ENCODE results near the gene UBE2N.

UBE2N gene

GRCh38 chr12:93376436-93377251 is 65.1 kb downstream of the UBE2N start:
- Histone ChIP-seq H3K27ac (replicated peaks) (no peak overlapping the region), H3K4me3 (replicated peaks; ENCODE audit: insufficient read depth, low read length) (no peak overlapping the region), H3K27me3 (ENCODE audit: insufficient read depth, poor library complexity, severe bottlenecking) (no peaks in the 10 kb centered on the region)
- peak in 1 of 2 experiments; percentile 23 for DNase-seq (ENCODE audit: low read depth in 1 of 2, low spot score in 1 of 2)
- TF ChIP-seq POLR2AphosphoS5 (IDR thresholded peaks at IDR 0.05; ENCODE audit: low read depth) (no peak), SPI1 (IDR thresholded peaks at IDR 0.05; ENCODE audit: borderline replicate concordance, low read depth) (no peak), GABPA (IDR thresholded peaks at IDR 0.05; ENCODE audit: low read depth) (no peak), REST (IDR thresholded peaks at IDR 0.05; ENCODE audit: insufficient replicate concordance, low read depth) (no peak)

GRCh38 chr12:93375906-93376305 is 65.8 kb downstream of the UBE2N start:
- TF ChIP-seq CTCF (IDR thresholded peaks at IDR 0.05; ENCODE audit: insufficient read depth, low read length) (no peak), SPI1 (IDR thresholded peaks at IDR 0.05; ENCODE audit: borderline replicate concordance, low read depth) (no peak), GABPA (IDR thresholded peaks at IDR 0.05; ENCODE audit: low read depth) (no peak), POLR2AphosphoS5 (IDR thresholded peaks at IDR 0.05; ENCODE audit: low read depth) (no peak), REST (IDR thresholded peaks at IDR 0.05; ENCODE audit: insufficient replicate concordance, low read depth) (no peak)
- no peak for DNase-seq (ENCODE audit: low read depth in 1 of 2, low spot score in 1 of 2)
- no peaks in the 10 kb centered on the region for H3K27me3 ChIP-seq (ENCODE audit: insufficient read depth, poor library complexity, severe bottlenecking)
- no peak overlapping the region for H3K4me3 ChIP-seq (replicated peaks; ENCODE audit: insufficient read depth, low read length)
- H3K27ac ChIP-seq (replicated peaks): no peak overlapping the region

- H3K27me3 ChIP-seq (ENCODE audit: insufficient read depth, poor library complexity, severe bottlenecking): no peaks in the 10 kb centered on the region
- DNase-seq (ENCODE audit: low read depth in 1 of 2, low spot score in 1 of 2): no peak
- H3K4me3 ChIP-seq (replicated peaks; ENCODE audit: insufficient read depth, low read length): no peak overlapping the region
- H3K27ac ChIP-seq (replicated peaks): no peak overlapping the region
- TF ChIP-seq CTCF (IDR thresholded peaks at IDR 0.05; ENCODE audit: insufficient read depth, low read length) (no peak), REST (IDR thresholded peaks at IDR 0.05; ENCODE audit: insufficient replicate concordance, low read depth) (no peak), POLR2AphosphoS5 (IDR thresholded peaks at IDR 0.05; ENCODE audit: low read depth) (no peak)
These were observed 67.6 kb downstream of the UBE2N start for GRCh38 chr12:93373961-93374656.
